ENCODE measurements around the gene CPT1B. TPM values are rescaled to one million over a fixed set of nuclear protein-coding genes. Genes with fewer than 3 reads are reported as not detected.

The CPT1B gene
- total RNA-seq, 4 donors from 2014 or later: 34.2 to 111 (median 37.6) TPM

DNA sequence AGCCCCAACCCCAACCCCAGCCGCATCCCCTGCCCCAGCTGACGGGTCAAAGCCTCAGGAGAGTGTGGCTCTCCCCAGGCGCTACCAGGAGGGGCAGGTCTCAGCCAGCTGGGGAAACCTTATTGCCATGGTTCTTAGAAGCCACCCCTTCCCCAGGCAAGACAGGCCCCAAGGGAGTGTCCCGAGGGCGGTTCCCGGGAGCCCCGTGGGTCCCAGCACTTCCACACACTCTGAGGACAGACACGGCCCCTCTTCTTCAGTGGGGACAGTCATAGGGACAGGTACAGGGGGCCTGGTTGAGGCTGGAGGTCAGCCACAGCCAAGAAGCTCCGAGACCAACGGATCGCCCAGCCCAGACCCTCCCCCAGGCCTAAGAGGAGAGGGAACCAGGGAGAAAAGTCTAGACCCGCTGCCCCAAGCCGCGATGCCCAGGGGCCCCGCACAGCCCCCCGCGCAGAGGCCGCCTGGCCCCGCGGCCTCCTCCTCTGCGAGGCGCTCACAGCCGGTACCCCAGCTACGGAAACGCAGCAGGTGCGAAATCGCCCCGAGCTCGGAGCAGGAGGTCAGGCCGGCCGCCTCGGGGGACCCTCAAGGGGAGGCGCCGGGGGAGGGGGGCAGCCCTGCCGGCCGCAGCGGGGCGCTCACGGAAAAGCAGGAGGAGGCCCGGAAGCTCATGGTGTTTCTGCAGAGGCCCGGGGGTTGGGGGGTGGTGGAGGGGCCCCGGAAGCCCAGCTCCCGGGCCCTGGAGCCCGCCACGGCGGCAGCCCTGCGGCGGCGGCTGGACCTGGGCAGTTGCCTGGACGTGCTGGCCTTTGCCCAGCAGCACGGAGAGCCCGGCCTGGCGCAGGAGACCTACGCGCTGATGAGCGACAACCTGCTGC is 29.9 kb downstream of the CPT1B start:
- WGBS, 2 donors (ENCODE audit: low coverage in 1 of 2): 11% methylated on average over 42 of the region's 56 CpGs; no CpG with 5 or more reads in 1 of the 2 donors
- H3K9me3 ChIP-seq: no peaks in the 10 kb centered on the region
- H3K4me1 ChIP-seq: peaks cover 8 to 37% (median 28%) of the 10 kb centered on the region in 4 donors
- TF ChIP-seq POLR2A (IDR thresholded peaks at IDR 0.05) (peak; percentile 24), EP300 (IDR thresholded peaks at IDR 0.05; ENCODE audit: low read depth) (no peak)
- TF ChIP-seq, protein P1, sequence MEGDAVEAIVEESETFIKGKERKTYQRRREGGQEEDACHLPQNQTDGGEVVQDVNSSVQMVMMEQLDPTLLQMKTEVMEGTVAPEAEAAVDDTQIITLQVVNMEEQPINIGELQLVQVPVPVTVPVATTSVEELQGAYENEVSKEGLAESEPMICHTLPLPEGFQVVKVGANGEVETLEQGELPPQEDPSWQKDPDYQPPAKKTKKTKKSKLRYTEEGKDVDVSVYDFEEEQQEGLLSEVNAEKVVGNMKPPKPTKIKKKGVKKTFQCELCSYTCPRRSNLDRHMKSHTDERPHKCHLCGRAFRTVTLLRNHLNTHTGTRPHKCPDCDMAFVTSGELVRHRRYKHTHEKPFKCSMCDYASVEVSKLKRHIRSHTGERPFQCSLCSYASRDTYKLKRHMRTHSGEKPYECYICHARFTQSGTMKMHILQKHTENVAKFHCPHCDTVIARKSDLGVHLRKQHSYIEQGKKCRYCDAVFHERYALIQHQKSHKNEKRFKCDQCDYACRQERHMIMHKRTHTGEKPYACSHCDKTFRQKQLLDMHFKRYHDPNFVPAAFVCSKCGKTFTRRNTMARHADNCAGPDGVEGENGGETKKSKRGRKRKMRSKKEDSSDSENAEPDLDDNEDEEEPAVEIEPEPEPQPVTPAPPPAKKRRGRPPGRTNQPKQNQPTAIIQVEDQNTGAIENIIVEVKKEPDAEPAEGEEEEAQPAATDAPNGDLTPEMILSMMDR (IDR thresholded peaks at IDR 0.05): no peak
- H3K36me3 ChIP-seq: no peaks in the 10 kb centered on the region
- intact Hi-C loops (cut with DNase I; ENCODE audit: low total_unique reads) (no loop called here), in situ Hi-C loops (cut with MboI; ENCODE audit: low pct_ligation_motif_present in 1 of 4, low pct_unique_long_range_greater_than_20kb in 1 of 4, low sequenced_read_pairs in 3 of 4) (no loop called here)
- peak; percentile 50 for DNase-seq
- H3K27me3 ChIP-seq: peaks cover 43% of the 10 kb centered on the region
- peak overlapping the region; percentile 6 to 52 (median 18) for H3K4me3 ChIP-seq
- H3K27ac ChIP-seq: peak overlapping the region; percentile 26 to 62 (median 38)

DNA sequence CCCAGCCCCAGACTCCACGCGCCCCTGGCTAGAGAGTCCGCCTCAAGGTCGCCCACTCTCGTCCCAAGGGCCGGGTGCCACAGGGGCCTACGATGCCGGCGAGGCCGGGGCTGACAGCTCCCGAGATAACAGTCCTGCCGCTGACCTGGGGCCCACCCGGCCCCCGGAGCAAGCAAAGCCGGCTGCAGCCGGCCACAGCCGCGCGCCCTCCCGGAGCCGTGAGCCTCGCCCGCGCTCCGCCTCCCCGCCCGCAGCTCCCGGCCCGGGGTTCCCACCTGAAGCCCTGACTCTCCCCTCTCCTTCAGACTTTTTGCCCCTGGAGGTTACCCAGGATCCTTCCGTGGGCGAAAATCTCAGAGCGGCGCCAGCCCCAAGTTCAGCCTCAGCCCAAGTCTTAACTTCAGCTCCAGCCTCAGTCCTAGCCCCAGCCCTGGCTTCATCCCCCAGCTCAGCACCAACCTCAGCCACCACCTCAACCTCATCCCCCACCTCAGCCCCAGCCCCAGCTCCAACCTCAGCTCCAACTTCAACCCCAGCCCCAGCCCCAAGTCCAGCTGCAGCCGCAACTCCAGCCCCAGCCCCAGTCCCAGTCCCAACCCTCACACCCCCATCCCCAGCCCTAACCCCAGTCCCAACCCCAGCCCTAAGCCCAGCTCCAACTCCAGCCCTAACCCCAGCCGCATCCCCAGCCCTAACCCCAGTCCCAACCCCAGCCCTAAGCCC is 30.8 kb downstream of the CPT1B start:
- in situ Hi-C loops (cut with MboI; ENCODE audit: low pct_ligation_motif_present in 1 of 4, low pct_unique_long_range_greater_than_20kb in 1 of 4, low sequenced_read_pairs in 3 of 4) (no loop called here), intact Hi-C loops (cut with DNase I; ENCODE audit: low total_unique reads) (no loop called here)

DNA sequence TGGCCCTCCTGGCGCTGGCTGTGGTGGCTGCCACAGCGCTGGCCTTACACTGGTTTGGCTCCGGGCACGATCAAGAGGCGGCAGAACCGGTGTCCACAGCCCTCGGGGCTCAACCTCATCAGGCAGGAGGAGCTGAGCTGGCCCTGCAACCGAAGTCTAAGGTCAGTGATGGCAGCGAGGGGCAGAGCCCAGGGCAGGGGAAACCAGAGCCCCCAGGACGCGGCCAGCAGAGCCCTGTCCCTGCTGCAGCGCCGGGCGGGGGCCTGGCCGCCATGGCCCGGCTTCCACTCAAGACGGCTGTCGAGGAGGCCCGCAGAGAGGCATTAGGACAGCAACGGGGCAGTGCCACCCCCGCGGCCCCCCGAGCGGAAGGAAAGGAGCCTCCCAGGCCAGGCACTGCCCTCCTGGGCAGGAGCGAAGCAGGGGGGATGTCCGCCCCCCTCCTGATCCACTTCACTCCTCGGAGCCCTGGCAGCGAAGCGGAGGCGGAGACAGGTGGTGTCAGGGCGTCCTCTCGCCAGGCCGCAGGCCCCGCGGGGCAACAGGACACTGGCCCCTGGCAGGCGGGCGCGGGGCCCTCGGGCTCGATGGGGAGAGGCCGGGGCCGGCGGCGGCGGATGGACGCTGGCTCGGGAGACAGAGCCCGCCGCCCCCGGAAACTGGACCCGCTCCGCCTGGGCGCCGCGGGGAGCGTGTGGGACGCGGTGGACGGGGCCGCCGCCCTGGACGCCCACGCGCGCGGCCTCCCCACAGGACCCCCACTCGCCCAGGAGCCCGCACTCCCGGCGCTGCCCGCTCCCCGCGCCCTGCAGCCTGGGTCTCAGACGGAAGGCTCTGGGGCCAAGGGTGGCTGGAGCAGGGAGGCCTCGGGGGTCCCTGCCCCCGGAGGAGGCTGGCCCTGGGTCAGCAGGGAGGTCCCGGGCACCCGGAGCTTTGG is 31.6 kb downstream of the CPT1B start:
- intact Hi-C loops (cut with DNase I; ENCODE audit: low total_unique reads) (no loop called here), in situ Hi-C loops (cut with MboI; ENCODE audit: low pct_ligation_motif_present in 1 of 4, low pct_unique_long_range_greater_than_20kb in 1 of 4, low sequenced_read_pairs in 3 of 4) (no loop called here)
- no peak overlapping the region for H3K27ac ChIP-seq
- H3K9me3 ChIP-seq: no peaks in the 10 kb centered on the region
- H3K4me3 ChIP-seq: no peak overlapping the region
- DNase-seq: no peak
- TF ChIP-seq POLR2AphosphoS5 (IDR thresholded peaks at IDR 0.05) (no peak), EP300 (IDR thresholded peaks at IDR 0.05; ENCODE audit: low read depth) (no peak), POLR2A (IDR thresholded peaks at IDR 0.05) (no peak)
- TF ChIP-seq, protein P1 (IDR thresholded peaks at IDR 0.05): no peak
- H3K4me1 ChIP-seq: peaks cover 9 to 40% (median 28%) of the 10 kb centered on the region in 4 donors
- peaks cover 43% of the 10 kb centered on the region for H3K27me3 ChIP-seq
- 80% methylated on average over 72 of the region's 78 CpGs; no CpG with 5 or more reads in 1 of the 2 donors for WGBS, 2 donors (ENCODE audit: low coverage in 1 of 2)
- no peaks in the 10 kb centered on the region for H3K36me3 ChIP-seq

More for the DNA sequence above, 30.8 kb downstream of the CPT1B start:
- Histone ChIP-seq H3K36me3 (no peaks in the 10 kb centered on the region), H3K27ac (no peak overlapping the region), H3K4me1 (peaks cover 8 to 37% (median 28%) of the 10 kb centered on the region in 4 donors), H3K27me3 (peaks cover 43% of the 10 kb centered on the region), H3K9me3 (no peaks in the 10 kb centered on the region), H3K4me3 (no peak overlapping the region)
- TF ChIP-seq, protein P1 (IDR thresholded peaks at IDR 0.05): no peak
- no peak for TF ChIP-seq EP300 (IDR thresholded peaks at IDR 0.05; ENCODE audit: low read depth)
- no peak for TF ChIP-seq POLR2AphosphoS5 (IDR thresholded peaks at IDR 0.05)
- no peak for TF ChIP-seq POLR2A (IDR thresholded peaks at IDR 0.05)
- no peak for DNase-seq
- 43% methylated on average over 34 of the region's 35 CpGs; no CpG with 5 or more reads in 1 of the 2 donors for WGBS, 2 donors (ENCODE audit: low coverage in 1 of 2)
